ENCODE measurements around the gene TDRD9.

The TDRD9 gene

GRCh38 chr14:104098272-104099095 is 170.2 kb downstream of the TDRD9 start:
- Histone ChIP-seq H3K9ac (ENCODE audit: low read length in 2 of 2) (no peak overlapping the region), H3K9me3 (ENCODE audit: control insufficient read depth in 2 of 2, low read length in 2 of 2) (no peaks in the 10 kb centered on the region), H3K27me3 (ENCODE audit: control insufficient read depth in 1 of 2, insufficient read depth in 2 of 2, low read length in 2 of 2) (peaks cover 9 to 10% of the 10 kb centered on the region in 2 donors), H3K27ac (ENCODE audit: low read length) (no peak overlapping the region), H3K36me3 (ENCODE audit: control insufficient read depth in 2 of 2, insufficient read depth in 2 of 2, low read length in 2 of 2) (no peaks in the 10 kb centered on the region), H3K4me3 (ENCODE audit: low read length in 2 of 2) (no peak overlapping the region), H3K4me1 (ENCODE audit: control insufficient read depth, insufficient read depth, low read length) (peaks cover 5% of the 10 kb centered on the region)

DNA sequence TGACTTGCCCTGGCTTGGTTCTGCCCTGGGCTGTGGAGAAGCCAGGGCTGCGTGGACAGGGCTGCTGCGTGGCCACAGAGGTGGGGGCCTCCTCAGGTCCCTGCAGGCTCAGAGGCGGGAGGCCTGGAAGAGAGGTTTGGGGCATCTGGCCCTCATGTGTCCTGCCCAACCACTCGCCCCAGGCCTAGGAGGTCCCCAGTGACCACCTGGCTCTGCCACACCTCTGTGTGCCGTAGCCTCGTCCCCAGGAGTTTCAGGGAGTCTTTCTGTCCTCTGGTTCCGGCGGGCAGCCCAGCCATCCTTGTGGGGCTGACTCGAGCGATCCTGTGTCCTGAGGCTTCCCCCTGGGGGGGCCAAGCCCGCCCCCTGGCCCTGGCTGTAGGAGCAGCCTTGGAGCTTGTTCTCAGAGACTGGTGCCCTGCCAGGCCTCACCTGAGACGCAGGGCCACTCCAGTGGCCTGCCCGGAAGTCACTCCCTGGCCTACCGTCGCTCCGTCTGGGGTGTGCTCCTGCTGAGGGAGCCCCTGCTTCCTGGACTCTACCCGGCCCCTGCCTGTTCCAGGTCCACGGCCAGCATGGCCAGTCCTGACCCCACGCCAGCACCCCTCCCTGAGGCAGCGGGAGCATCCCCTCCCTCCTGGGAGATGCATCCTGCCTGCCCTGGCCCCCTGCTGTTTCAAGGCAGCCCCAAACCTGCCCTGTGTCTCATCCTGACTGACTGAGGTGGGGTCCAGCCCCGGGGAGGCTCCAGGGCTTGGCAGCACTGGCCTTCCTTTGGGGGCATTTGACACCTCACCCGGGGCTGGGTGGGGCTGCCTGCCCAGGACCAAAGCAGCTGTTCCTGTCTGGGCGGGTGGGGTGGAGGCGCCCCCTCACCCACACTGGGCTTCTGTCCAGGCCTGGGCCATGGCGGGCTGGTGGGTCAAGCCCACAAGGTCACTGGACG is 171.1 kb downstream of the TDRD9 start:
- no peak overlapping the region for H3K9ac ChIP-seq (ENCODE audit: low read length in 2 of 2)
- H3K27me3 ChIP-seq (ENCODE audit: control insufficient read depth in 1 of 2, insufficient read depth in 2 of 2, low read length in 2 of 2), result peaks cover 5 to 6% of the 10 kb centered on the region in 2 donors
- H3K4me3 ChIP-seq (ENCODE audit: low read length in 2 of 2), result no peak overlapping the region
- H3K36me3 ChIP-seq (ENCODE audit: control insufficient read depth in 2 of 2, insufficient read depth in 2 of 2, low read length in 2 of 2), result no peaks in the 10 kb centered on the region
- H3K27ac ChIP-seq (ENCODE audit: low read length), result no peak overlapping the region
- no peaks in the 10 kb centered on the region for H3K9me3 ChIP-seq (ENCODE audit: control insufficient read depth in 2 of 2, low read length in 2 of 2)
- peaks cover 5% of the 10 kb centered on the region for H3K4me1 ChIP-seq (ENCODE audit: control insufficient read depth, insufficient read depth, low read length)

DNA sequence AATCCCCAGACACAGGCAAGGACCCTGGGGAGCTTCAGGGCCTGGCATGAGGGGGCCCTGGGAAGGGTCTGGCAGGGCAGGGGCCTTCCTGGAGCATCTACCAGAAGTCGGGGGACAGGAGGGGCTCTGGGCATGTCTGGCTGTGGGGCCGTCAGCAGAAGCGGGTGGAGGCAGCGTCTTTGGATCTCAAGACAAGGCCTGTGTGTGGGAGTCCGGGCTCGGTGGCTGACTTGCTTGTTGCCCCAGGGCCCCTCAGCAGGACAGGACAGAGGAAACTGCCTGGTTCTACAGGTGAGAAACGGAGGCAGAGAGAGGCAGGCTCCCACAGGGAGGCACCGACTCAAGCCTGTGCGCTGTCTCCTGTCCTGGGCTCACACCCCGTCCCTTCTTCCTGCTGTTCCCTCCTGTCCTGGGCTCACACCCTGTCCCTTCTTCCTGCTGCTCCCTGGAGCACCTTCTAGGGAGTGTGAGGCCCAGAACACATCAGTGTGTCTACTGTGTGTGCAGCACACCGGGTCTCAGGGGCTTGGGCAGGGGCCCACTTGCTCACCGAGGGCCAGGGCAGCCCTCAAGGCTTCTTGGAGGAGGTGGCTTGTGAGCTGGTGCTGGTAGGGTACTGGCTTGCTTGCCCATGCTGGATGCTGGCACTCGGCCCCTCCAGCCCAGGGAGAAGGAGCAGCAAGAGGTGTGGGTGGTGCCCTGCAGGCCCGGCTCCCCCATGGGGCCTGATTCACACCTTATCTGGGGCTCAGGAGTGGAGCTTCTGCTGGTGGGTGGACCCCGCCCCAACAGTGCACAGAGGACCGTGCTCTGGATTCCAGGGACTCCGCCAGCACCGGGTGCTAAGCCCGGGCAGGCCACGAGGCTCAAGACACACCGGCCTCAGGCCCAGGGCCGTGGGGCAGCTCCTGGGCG is 172.2 kb downstream of the TDRD9 start:
- Histone ChIP-seq H3K4me3 (ENCODE audit: low read length in 2 of 2) (no peak overlapping the region), H3K9ac (ENCODE audit: low read length in 2 of 2) (no peak overlapping the region), H3K4me1 (ENCODE audit: control insufficient read depth, insufficient read depth, low read length) (no peaks in the 10 kb centered on the region), H3K27me3 (ENCODE audit: control insufficient read depth in 1 of 2, insufficient read depth in 2 of 2, low read length in 2 of 2) (no peaks in the 10 kb centered on the region), H3K9me3 (ENCODE audit: control insufficient read depth in 2 of 2, low read length in 2 of 2) (no peaks in the 10 kb centered on the region), H3K27ac (ENCODE audit: low read length) (no peak overlapping the region), H3K36me3 (ENCODE audit: control insufficient read depth in 2 of 2, insufficient read depth in 2 of 2, low read length in 2 of 2) (no peaks in the 10 kb centered on the region)

DNA sequence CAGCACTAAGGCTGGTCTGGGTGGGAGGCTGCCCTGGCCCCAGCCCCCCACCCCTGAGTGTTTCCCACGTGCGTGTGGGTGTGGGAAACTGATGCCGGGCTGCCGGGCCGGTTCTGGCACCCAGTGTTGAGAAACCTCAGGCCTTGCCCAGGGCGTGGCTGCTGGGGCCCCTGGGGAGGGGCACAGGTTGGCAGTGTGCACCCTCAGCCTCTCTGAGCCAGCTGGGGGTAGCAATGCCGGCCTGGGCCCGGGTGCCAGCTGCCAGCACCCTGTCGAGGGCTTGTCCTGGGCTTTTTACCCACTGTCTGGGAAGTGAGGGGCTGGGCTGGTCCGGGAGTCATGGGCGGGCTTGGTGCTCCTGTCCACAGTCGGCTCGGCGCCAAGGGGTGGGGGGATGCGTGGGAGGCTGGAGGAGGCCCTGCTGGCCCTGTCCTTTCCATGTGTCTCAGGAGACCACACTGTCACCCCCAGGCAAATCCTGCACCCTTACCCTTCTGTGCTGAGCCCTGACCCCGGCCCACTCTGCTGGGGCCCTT is 172.9 kb downstream of the TDRD9 start:
- Histone ChIP-seq H3K9ac (ENCODE audit: low read length in 2 of 2) (no peak overlapping the region), H3K9me3 (ENCODE audit: control insufficient read depth in 2 of 2, low read length in 2 of 2) (no peaks in the 10 kb centered on the region), H3K27me3 (ENCODE audit: control insufficient read depth in 1 of 2, insufficient read depth in 2 of 2, low read length in 2 of 2) (no peaks in the 10 kb centered on the region), H3K36me3 (ENCODE audit: control insufficient read depth in 2 of 2, insufficient read depth in 2 of 2, low read length in 2 of 2) (no peaks in the 10 kb centered on the region), H3K4me3 (ENCODE audit: low read length in 2 of 2) (no peak overlapping the region), H3K27ac (ENCODE audit: low read length) (no peak overlapping the region), H3K4me1 (ENCODE audit: control insufficient read depth, insufficient read depth, low read length) (no peaks in the 10 kb centered on the region)

- no peak overlapping the region for H3K9ac ChIP-seq (ENCODE audit: low read length in 2 of 2)
- H3K9me3 ChIP-seq (ENCODE audit: control insufficient read depth in 2 of 2, low read length in 2 of 2), result no peaks in the 10 kb centered on the region
- no peaks in the 10 kb centered on the region for H3K27me3 ChIP-seq (ENCODE audit: control insufficient read depth in 1 of 2, insufficient read depth in 2 of 2, low read length in 2 of 2)
- H3K36me3 ChIP-seq (ENCODE audit: control insufficient read depth in 2 of 2, insufficient read depth in 2 of 2, low read length in 2 of 2), result no peaks in the 10 kb centered on the region
- H3K4me3 ChIP-seq (ENCODE audit: low read length in 2 of 2), result no peak overlapping the region
- no peaks in the 10 kb centered on the region for H3K4me1 ChIP-seq (ENCODE audit: control insufficient read depth, insufficient read depth, low read length)
- no peak overlapping the region for H3K27ac ChIP-seq (ENCODE audit: low read length)
Observed at GRCh38 chr14:104101651-104102281, 173.5 kb downstream of the TDRD9 start.

All from stomach smooth muscle (tissue), 2 donors.